ENCODE measurements around the gene FBLN1. TPM values are rescaled to one million over a fixed set of nuclear protein-coding genes. Genes with fewer than 3 reads are reported as not detected.

Gene FBLN1
- total and polyA plus RNA-seq, 2 of the 13 experiments (the other 11 are each of a cell fraction or from before 2014, with no cell fraction given) = 37.3 to 103 TPM

DNA sequence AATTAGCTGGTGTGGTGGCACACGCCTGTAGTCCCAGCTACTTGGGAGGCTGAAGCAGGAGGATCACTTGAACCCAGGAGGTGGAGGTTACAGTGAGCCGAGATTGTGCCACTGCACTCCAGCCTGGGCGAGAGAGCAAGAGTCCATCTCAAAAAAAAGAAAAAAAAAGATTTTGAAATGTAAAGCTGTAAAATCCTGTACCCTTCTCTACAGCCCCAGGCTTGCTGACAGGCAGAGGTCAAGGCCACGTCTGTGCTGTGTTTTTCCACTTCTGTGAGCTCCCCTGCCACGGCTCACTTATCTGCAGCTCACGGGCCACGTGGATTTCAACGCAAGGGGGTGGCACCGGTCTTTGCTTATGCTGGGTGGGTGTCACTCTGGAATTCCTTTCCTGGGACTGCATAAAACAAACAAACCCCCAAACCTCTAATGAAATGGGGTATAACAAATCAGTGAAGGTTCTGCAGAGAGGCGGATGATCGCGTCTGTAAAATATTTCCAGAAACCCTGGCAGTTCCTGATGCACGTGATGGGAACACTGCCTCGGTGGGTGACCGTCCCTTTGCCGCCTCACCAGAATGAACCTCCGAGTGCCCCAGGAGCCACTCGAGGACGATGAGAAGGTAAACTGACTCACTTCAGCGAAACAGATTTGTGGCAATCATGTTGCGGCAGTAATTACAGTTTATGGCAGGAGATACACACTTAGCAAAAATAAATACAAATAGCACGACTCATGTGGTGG is 125.0 kb downstream of the FBLN1 start (continued):
- TF ChIP-seq, protein P1, sequence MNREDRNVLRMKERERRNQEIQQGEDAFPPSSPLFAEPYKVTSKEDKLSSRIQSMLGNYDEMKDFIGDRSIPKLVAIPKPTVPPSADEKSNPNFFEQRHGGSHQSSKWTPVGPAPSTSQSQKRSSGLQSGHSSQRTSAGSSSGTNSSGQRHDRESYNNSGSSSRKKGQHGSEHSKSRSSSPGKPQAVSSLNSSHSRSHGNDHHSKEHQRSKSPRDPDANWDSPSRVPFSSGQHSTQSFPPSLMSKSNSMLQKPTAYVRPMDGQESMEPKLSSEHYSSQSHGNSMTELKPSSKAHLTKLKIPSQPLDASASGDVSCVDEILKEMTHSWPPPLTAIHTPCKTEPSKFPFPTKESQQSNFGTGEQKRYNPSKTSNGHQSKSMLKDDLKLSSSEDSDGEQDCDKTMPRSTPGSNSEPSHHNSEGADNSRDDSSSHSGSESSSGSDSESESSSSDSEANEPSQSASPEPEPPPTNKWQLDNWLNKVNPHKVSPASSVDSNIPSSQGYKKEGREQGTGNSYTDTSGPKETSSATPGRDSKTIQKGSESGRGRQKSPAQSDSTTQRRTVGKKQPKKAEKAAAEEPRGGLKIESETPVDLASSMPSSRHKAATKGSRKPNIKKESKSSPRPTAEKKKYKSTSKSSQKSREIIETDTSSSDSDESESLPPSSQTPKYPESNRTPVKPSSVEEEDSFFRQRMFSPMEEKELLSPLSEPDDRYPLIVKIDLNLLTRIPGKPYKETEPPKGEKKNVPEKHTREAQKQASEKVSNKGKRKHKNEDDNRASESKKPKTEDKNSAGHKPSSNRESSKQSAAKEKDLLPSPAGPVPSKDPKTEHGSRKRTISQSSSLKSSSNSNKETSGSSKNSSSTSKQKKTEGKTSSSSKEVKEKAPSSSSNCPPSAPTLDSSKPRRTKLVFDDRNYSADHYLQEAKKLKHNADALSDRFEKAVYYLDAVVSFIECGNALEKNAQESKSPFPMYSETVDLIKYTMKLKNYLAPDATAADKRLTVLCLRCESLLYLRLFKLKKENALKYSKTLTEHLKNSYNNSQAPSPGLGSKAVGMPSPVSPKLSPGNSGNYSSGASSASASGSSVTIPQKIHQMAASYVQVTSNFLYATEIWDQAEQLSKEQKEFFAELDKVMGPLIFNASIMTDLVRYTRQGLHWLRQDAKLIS (CRISPR knock-in tag; IDR thresholded peaks at IDR 0.05) = no peak
- TF ChIP-seq SMARCC2 (IDR thresholded peaks at IDR 0.05) = no peak
- TF ChIP-seq ZNF691 (CRISPR knock-in tag; IDR thresholded peaks at IDR 0.05; ENCODE audit: borderline replicate concordance, low read depth) = no peak
- TF ChIP-seq, protein P2, sequence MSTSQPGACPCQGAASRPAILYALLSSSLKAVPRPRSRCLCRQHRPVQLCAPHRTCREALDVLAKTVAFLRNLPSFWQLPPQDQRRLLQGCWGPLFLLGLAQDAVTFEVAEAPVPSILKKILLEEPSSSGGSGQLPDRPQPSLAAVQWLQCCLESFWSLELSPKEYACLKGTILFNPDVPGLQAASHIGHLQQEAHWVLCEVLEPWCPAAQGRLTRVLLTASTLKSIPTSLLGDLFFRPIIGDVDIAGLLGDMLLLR (CRISPR knock-in tag; IDR thresholded peaks at IDR 0.05) = no peak
- peak; percentile 42 for TF ChIP-seq CTCF (CRISPR knock-in tag; IDR thresholded peaks at IDR 0.05)
- peak; percentile 40 for TF ChIP-seq ZNF883 (CRISPR knock-in tag; IDR thresholded peaks at IDR 0.05; ENCODE audit: not compliant biosample characterization)
- peak; percentile 75; the same call in 1 of the 2 replicates for TF ChIP-seq MYC (CRISPR knock-in tag; IDR thresholded peaks at IDR 0.05; ENCODE audit: borderline replicate concordance)
- TF ChIP-seq, protein P3, sequence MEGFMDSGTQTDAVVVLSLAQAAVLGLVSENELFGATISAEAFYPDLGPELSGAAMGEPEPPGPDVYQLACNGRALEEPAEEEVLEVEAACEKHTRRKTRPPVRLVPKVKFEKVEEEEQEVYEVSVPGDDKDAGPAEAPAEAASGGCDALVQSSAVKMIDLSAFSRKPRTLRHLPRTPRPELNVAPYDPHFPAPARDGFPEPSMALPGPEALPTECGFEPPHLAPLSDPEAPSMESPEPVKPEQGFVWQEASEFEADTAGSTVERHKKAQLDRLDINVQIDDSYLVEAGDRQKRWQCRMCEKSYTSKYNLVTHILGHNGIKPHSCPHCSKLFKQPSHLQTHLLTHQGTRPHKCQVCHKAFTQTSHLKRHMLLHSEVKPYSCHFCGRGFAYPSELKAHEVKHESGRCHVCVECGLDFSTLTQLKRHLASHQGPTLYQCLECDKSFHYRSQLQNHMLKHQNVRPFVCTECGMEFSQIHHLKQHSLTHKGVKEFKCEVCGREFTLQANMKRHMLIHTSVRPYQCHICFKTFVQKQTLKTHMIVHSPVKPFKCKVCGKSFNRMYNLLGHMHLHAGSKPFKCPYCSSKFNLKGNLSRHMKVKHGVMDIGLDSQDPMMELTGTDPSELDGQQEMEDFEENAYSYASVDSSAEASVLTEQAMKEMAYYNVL (CRISPR knock-in tag; IDR thresholded peaks at IDR 0.05; ENCODE audit: borderline replicate concordance) = peak; percentile 68; the same call in 1 of the 2 replicates
- TF ChIP-seq MED1 (CRISPR knock-in tag; IDR thresholded peaks at IDR 0.05) = 0 out of 2 replicates have a peak, but pooled peaks have one; percentile 52
- TF ChIP-seq ZBTB21 (CRISPR knock-in tag; IDR thresholded peaks at IDR 0.05) = no peak
- TF ChIP-seq, protein P4, sequence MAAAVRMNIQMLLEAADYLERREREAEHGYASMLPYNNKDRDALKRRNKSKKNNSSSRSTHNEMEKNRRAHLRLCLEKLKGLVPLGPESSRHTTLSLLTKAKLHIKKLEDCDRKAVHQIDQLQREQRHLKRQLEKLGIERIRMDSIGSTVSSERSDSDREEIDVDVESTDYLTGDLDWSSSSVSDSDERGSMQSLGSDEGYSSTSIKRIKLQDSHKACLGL (CRISPR knock-in tag; IDR thresholded peaks at IDR 0.05) = no peak
- no peak for TF ChIP-seq ZNF556 (CRISPR knock-in tag; IDR thresholded peaks at IDR 0.05; ENCODE audit: borderline replicate concordance)
- no peak for TF ChIP-seq ZFP41 (CRISPR knock-in tag; IDR thresholded peaks at IDR 0.05; ENCODE audit: borderline replicate concordance)
- TF ChIP-seq, protein P5, sequence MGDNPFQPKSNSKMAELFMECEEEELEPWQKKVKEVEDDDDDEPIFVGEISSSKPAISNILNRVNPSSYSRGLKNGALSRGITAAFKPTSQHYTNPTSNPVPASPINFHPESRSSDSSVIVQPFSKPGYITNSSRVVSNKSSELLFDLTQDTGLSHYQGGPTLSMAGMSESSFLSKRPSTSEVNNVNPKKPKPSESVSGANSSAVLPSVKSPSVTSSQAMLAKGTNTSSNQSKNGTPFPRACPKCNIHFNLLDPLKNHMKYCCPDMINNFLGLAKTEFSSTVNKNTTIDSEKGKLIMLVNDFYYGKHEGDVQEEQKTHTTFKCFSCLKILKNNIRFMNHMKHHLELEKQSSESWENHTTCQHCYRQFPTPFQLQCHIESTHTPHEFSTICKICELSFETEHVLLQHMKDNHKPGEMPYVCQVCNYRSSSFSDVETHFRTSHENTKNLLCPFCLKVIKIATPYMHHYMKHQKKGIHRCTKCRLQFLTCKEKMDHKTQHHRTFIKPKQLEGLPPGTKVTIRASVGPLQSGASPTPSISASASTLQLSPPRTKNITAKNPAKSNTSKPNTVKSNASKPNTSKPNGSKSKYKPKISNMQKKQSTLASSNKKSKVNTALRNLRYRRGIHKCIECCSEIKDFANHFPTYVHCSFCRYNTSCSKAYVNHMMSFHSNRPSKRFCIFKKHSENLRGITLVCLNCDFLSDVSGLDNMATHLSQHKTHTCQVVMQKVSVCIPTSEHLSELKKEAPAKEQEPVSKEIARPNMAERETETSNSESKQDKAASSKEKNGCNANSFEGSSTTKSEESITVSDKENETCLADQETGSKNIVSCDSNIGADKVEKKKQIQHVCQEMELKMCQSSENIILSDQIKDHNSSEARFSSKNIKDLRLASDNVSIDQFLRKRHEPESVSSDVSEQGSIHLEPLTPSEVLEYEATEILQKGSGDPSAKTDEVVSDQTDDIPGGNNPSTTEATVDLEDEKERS (CRISPR knock-in tag; IDR thresholded peaks at IDR 0.05) = 0 out of 2 replicates have a peak, but pooled peaks have one; percentile 89
- peak; percentile 98 for TF ChIP-seq ADNP (CRISPR knock-in tag; IDR thresholded peaks at IDR 0.05)

All from HepG2 (cell line).